H1 (cell line): ENCODE results near the gene CCDC30. TPM values are rescaled to one million over a fixed set of nuclear protein-coding genes. Genes with fewer than 3 reads are reported as not detected.

Experiments used
- CTCF ChIA-PET: fragments of 300-600 bp; sonication (Branson Sonifier 250); formaldehyde crosslinking; loops from one replicate; lab custom pipeline; 2021; ENCODE audit not compliant: partially characterized antibody; lab: Charles Lee
- POLR2A ChIA-PET: fragments of 300-600 bp; sonication (Branson Sonifier 250); formaldehyde crosslinking; loops from one replicate; lab custom pipeline; 2021; ENCODE audit warnings: inconsistent platforms; ENCODE audit not compliant: partially characterized antibody; lab: Charles Lee
- DNase-seq, 2 experiments: peaks; one replicate each; pipeline versions ENCODE4 v3.0.0 to v3.0.0-alpha.2; 2010 to 2022; ENCODE audit warnings: low spot score in 2 of 2, low read depth in 1 of 2, mixed read lengths in 1 of 2
- FAIRE-seq: peaks from 2 replicates; lab custom pipeline; 2011; peaks lifted over from hg19 to GRCh38; lab: Jason Lieb, UNC
- H2AFZ ChIP-seq: 2 replicates; pipeline ENCODE4 v1.8.1; 2012; ENCODE audit warnings: low read length, inconsistent platforms
- H2AK5ac ChIP-seq: 2 replicates; pipeline ENCODE4 v1.6.1; 2013; ENCODE audit warnings: low read depth, low read length
- H2BK120ac ChIP-seq: replicated peaks from 2 replicates; pipeline ENCODE3; 2013; ENCODE audit warnings: low read depth, low read length, inconsistent platforms
- H2BK12ac ChIP-seq: 2 replicates; pipeline ENCODE4 v1.6.1; 2013; ENCODE audit warnings: low read depth, low read length
- H2BK15ac ChIP-seq: 2 replicates; pipeline ENCODE4 v1.6.1; 2013; ENCODE audit warnings: low read length
- H2BK20ac ChIP-seq: 2 replicates; pipeline ENCODE4 v1.6.1; 2013; ENCODE audit warnings: low read length
- H2BK5ac ChIP-seq: 2 replicates; pipeline ENCODE4 v1.6.1; 2013; ENCODE audit warnings: low read depth, low read length
- H3K14ac ChIP-seq: 2 replicates; pipeline ENCODE4 v1.6.1; 2013; ENCODE audit warnings: inconsistent platforms; ENCODE audit not compliant: insufficient read length
- H3K18ac ChIP-seq: 2 replicates; pipeline ENCODE4 v1.6.1; 2013; ENCODE audit warnings: low read length; ENCODE audit errors: extremely low read depth
- H3K23ac ChIP-seq: 2 replicates; pipeline ENCODE4 v1.6.1; 2013; ENCODE audit warnings: inconsistent platforms; ENCODE audit not compliant: insufficient read length
- H3K23me2 ChIP-seq: 2 replicates; pipeline ENCODE4 v1.6.1; 2013; ENCODE audit warnings: low read depth, low read length
- H3K27ac ChIP-seq: 2 replicates; pipeline ENCODE4 v1.6.1; 2011; ENCODE audit warnings: low read depth, low read length, inconsistent platforms
- H3K27me3 ChIP-seq, 4 experiments: replicated peaks in 1 of 4; 1 replicate in 1 of 4; 2 replicates in 3 of 4; pipeline versions ENCODE4 v1.6.1 to v1.8.1; 2011 to 2013; ENCODE audit warnings: low read length in 3 of 4, mild to moderate bottlenecking in 3 of 4, inconsistent platforms in 2 of 4, mixed read lengths in 2 of 4, moderate library complexity in 1 of 4; ENCODE audit not compliant: control insufficient read depth in 3 of 4, insufficient read depth in 3 of 4; ENCODE audit errors: extremely low read depth in 1 of 4
- H3K36me3 ChIP-seq, 4 experiments: 2 replicates each; pipeline versions ENCODE4 v1.6.1 to v1.8.1; 2011 to 2013; ENCODE audit warnings: mild to moderate bottlenecking in 4 of 4, low read length in 3 of 4, moderate library complexity in 2 of 4, control low read depth in 1 of 4, inconsistent platforms in 1 of 4; ENCODE audit not compliant: insufficient read depth in 4 of 4, control insufficient read depth in 2 of 4
- H3K4ac ChIP-seq: replicated peaks from 2 replicates; pipeline ENCODE3; 2013; ENCODE audit warnings: low read length, low read depth, mixed read lengths, inconsistent platforms; ENCODE audit not compliant: insufficient read length
- H3K4me1 ChIP-seq, 4 experiments: replicated peaks in 1 of 4; 1 replicate in 1 of 4; 2 replicates in 3 of 4; pipeline versions ENCODE4 v1.6.1 to v1.8.1; 2011 to 2013; ENCODE audit warnings: low read length in 3 of 4, inconsistent platforms in 2 of 4, mixed read lengths in 1 of 4; ENCODE audit not compliant: insufficient read depth in 4 of 4, control insufficient read depth in 3 of 4
- H3K4me2 ChIP-seq, 2 experiments: 2 replicates each; pipeline versions ENCODE4 v1.6.1 to v1.8.1; 2011 to 2013; ENCODE audit warnings: low read depth in 2 of 2, low read length in 2 of 2, control low read depth in 1 of 2, inconsistent platforms in 1 of 2, mild to moderate bottlenecking in 1 of 2; ENCODE audit not compliant: insufficient read depth in 1 of 2
- H3K4me3 ChIP-seq, 4 experiments: fragments of 200-600, 300-600 bp in 1 of 4; sonication (generic), shearing (Covaris generic), sonication (Bioruptor Twin) in 1 of 4; 2 replicates each; pipeline versions ENCODE4 v1.5.1 to v1.8.1; 2011 to 2016; ENCODE audit warnings: low read length in 4 of 4, low read depth in 3 of 4, control low read depth in 2 of 4, inconsistent platforms in 2 of 4, mild to moderate bottlenecking in 2 of 4, mixed read lengths in 1 of 4, moderate library complexity in 1 of 4; ENCODE audit not compliant: insufficient read depth in 2 of 4; ENCODE audit errors: extremely low read depth in 1 of 4
- H3K56ac ChIP-seq: replicated peaks from 2 replicates; pipeline ENCODE3; 2013; ENCODE audit warnings: low read depth, mild to moderate bottlenecking, mixed read lengths, low read length, inconsistent platforms; ENCODE audit not compliant: insufficient read length
- H3K79me1 ChIP-seq: 2 replicates; pipeline ENCODE4 v1.6.1; 2013; ENCODE audit warnings: low read depth, low read length, control low read depth
- H3K79me2 ChIP-seq, 2 experiments: 2 replicates each; pipeline versions ENCODE4 v1.6.1 to v1.8.1; 2012 to 2013; ENCODE audit warnings: low read length in 2 of 2, mild to moderate bottlenecking in 2 of 2, inconsistent platforms in 1 of 2; ENCODE audit not compliant: insufficient read depth in 2 of 2, control insufficient read depth in 1 of 2
- H3K9ac ChIP-seq, 4 experiments: replicated peaks in 1 of 4; 1 replicate in 1 of 4; 2 replicates in 3 of 4; pipeline versions ENCODE4 v1.6.1 to v1.8.1; 2011 to 2013; ENCODE audit warnings: low read depth in 3 of 4, low read length in 3 of 4, control low read depth in 2 of 4, mild to moderate bottlenecking in 2 of 4, moderate library complexity in 2 of 4, inconsistent platforms in 1 of 4; ENCODE audit errors: extremely low read depth in 1 of 4
- H3K9me3 ChIP-seq, 2 experiments: 2 replicates each; pipeline versions ENCODE4 v1.6.1 to v1.8.1; 2012 to 2013; ENCODE audit warnings: mild to moderate bottlenecking in 2 of 2, moderate library complexity in 2 of 2, control low read depth in 1 of 2, inconsistent platforms in 1 of 2, low read depth in 1 of 2, low read length in 1 of 2, mixed read lengths in 1 of 2; ENCODE audit not compliant: insufficient read depth in 2 of 2
- H4K20me1 ChIP-seq, 2 experiments: replicated peaks in 1 of 2; 2 replicates each; pipeline versions ENCODE3 to v1.8.1; 2011 to 2013; ENCODE audit warnings: inconsistent platforms in 2 of 2, low read length in 2 of 2, mild to moderate bottlenecking in 1 of 2; ENCODE audit not compliant: insufficient read depth in 2 of 2, control insufficient read depth in 1 of 2
- H4K5ac ChIP-seq: 2 replicates; pipeline ENCODE4 v1.6.1; 2013; ENCODE audit warnings: low read length, low read depth, mixed read lengths, inconsistent platforms; ENCODE audit not compliant: insufficient read length
- H4K8ac ChIP-seq: 2 replicates; pipeline ENCODE4 v1.8.0; 2013; ENCODE audit warnings: mild to moderate bottlenecking, moderate library complexity, low read length, inconsistent platforms; ENCODE audit not compliant: insufficient read depth; ENCODE audit errors: extremely low read depth
- H4K91ac ChIP-seq: replicated peaks from 2 replicates; pipeline ENCODE3; 2013; ENCODE audit warnings: low read length, mixed read lengths, inconsistent platforms; ENCODE audit not compliant: insufficient read length
- ASH2L ChIP-seq: fragments of 200-600, 300-600 bp; sonication (generic); IDR thresholded peaks from one replicate; pipeline ENCODE4 v1.7.1; 2017; ENCODE audit warnings: low read length
- BACH1 ChIP-seq: IDR thresholded peaks from 2 replicates; pipeline ENCODE4 v1.6.1; 2012; ENCODE audit warnings: low read length, improper control_type of control experiment
- CTBP2 ChIP-seq: IDR thresholded peaks from 2 replicates; pipeline ENCODE4 v1.7.0; 2011; ENCODE audit warnings: borderline replicate concordance, mild to moderate bottlenecking, moderate library complexity, mixed read lengths, low read length; ENCODE audit not compliant: insufficient read depth, insufficient read length
- EGR1 ChIP-seq: IDR thresholded peaks from 2 replicates; pipeline ENCODE4 v1.6.1; 2011; ENCODE audit warnings: low read depth, low read length, borderline replicate concordance
- EP300 ChIP-seq, 2 experiments: IDR thresholded peaks; 1 replicate in 1 of 2; 2 replicates in 1 of 2; pipeline ENCODE4 v1.6.1; 2011 to 2012; ENCODE audit warnings: low read depth in 2 of 2, low read length in 2 of 2, mild to moderate bottlenecking in 2 of 2, borderline replicate concordance in 1 of 2, inconsistent platforms in 1 of 2, moderate library complexity in 1 of 2
- KDM4A ChIP-seq: IDR thresholded peaks from one replicate; pipeline ENCODE4 v1.7.1; 2012; ENCODE audit warnings: low read depth, mild to moderate bottlenecking, moderate library complexity, low read length, inconsistent platforms; ENCODE audit not compliant: severe bottlenecking
- MAFK ChIP-seq: IDR thresholded peaks from 2 replicates; pipeline ENCODE4 v1.6.1; 2012; ENCODE audit warnings: low read depth, mild to moderate bottlenecking, improper control_type of control experiment, low read length
- NRF1 ChIP-seq: IDR thresholded peaks from 2 replicates; pipeline ENCODE4 v1.6.1; 2011; ENCODE audit warnings: mild to moderate bottlenecking, low read depth, low read length, improper control_type of control experiment
- POLR2AphosphoS5 ChIP-seq: IDR thresholded peaks from 2 replicates; pipeline ENCODE4 v1.6.1; 2011; ENCODE audit warnings: low read depth, low read length
- RFX5 ChIP-seq: IDR thresholded peaks from 2 replicates; pipeline ENCODE4 v1.6.1; 2011; ENCODE audit warnings: low read depth, low read length, improper control_type of control experiment, borderline replicate concordance
- SIRT6 ChIP-seq: IDR thresholded peaks from one replicate; pipeline ENCODE4 v1.7.1; 2012; ENCODE audit warnings: low read length, inconsistent platforms
- SP2 ChIP-seq: IDR thresholded peaks from 2 replicates; pipeline ENCODE4 v1.6.1; 2012; ENCODE audit warnings: mild to moderate bottlenecking, low read length, inconsistent platforms
- SUZ12 ChIP-seq: fragments of 200-600 bp; sonication (generic); IDR thresholded peaks from 2 replicates; pipeline ENCODE4 v1.6.1; 2012; ENCODE audit warnings: mild to moderate bottlenecking, inconsistent platforms, low read length, moderate library complexity, mixed read lengths
- WGBS, 2 experiments: shearing (Covaris generic) in 1 of 2; methylation state at CpG; one replicate each; pipeline versions ENCODE4 v1.1.6 to v1.1.7; 2013 to 2015; ENCODE audit warnings: low lambda C conversion rate in 2 of 2, mixed read lengths in 2 of 2, inconsistent platforms in 1 of 2, low coverage in 1 of 2, missing lambda C conversion rate in 1 of 2; ENCODE audit not compliant: insufficient replicate concordance in 2 of 2, insufficient coverage in 1 of 2, insufficient read length in 1 of 2; ENCODE audit errors: extremely low coverage in 1 of 2, missing lambda C conversion rate in 1 of 2; 5-methylcytosine and 5-hydroxymethylcytosine counted together
- polyA plus RNA-seq, 7 experiments: library from polyadenylated mRNA; depleted of rRNA in 3 of 7; stranded (reverse) in 5 of 7; unstranded in 2 of 7; fragments of >200 nt in 5 of 7; fragments of 200-250 nt in 2 of 7; gene quantifications; 1 replicate in 5 of 7; 2 replicates in 1 of 7; 4 replicates in 1 of 7; pipeline versions ENCODE4 v1.2.1 to v1.2.3, GENCODE V29; 2011 to 2013; ENCODE audit warnings: missing spikeins in 2 of 7, mixed read lengths in 2 of 7
- total RNA-seq: library from RNA; stranded (reverse); fragmentation: NEBNext Ultra II Directional; extraction: Animal tissue kit (Norgen Biotek cat#: 25700); gene quantifications from 2 replicates; pipeline ENCODE4 v1.2.1, GENCODE V29; 2021
- TF ChIP-seq, protein P1 (sequence below): IDR thresholded peaks from 2 replicates; pipeline ENCODE4 v1.6.1; 2011; ENCODE audit warnings: low read depth, mild to moderate bottlenecking, low read length; ENCODE audit not compliant: insufficient read depth

Gene CCDC30
- total and polyA plus RNA-seq, 2 of the 8 experiments (the other 6 are each of a cell fraction or from before 2014, with no cell fraction given) = 0.60 to 1.8 TPM

DNA sequence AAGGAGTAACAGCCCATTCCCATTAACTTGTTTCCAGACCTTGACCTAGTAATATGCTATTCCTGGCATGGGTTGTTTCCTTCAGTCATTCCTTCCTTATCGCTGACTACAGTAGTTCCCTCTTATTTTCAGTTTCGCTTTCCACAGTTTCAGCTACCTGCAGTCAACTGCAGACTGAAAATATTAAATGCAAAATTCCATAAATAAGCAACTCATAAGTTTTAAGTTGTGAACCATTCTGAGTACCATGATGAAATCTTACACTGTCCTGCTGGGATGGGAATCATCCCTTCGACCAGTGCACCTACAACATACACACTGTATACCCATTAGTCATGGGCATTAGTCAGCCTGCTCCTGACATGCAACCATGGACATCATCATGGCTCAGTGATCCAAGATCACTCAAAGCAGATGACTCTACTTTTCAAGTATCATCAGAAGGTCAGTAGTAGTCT is 66.7 kb downstream of the CCDC30 start:
- H3K27ac ChIP-seq = no peak overlapping the region
- no peaks in the 10 kb centered on the region for H3K79me1 ChIP-seq
- no peak overlapping the region for H3K4me2 ChIP-seq
- no peaks in the 10 kb centered on the region for H4K20me1 ChIP-seq
- H3K4me1 ChIP-seq = peaks cover 0 to 5% (median 0%) of the 10 kb centered on the region in 4 experiments; a peak in 1 of 7 replicates
- no peak overlapping the region for H3K4me3 ChIP-seq
- ChIA-PET POLR2A (no interaction called here), CTCF (interaction anchor here (0.6 to 1.4 kb wide), 3 partner anchors 12 to 216 kb away, joined by 3 to 6 read pairs (median 4); no protein-coding TSS in a partner anchor)
- H3K36me3 ChIP-seq = no peaks in the 10 kb centered on the region
- no peak overlapping the region for H3K9ac ChIP-seq
- H2AK5ac ChIP-seq = no peak overlapping the region
- no peak overlapping the region for H2BK5ac ChIP-seq
- H3K23me2 ChIP-seq = no peaks in the 10 kb centered on the region
- no peak overlapping the region for H3K4ac ChIP-seq
- H3K56ac ChIP-seq = no peak overlapping the region
- H2BK15ac ChIP-seq = no peak overlapping the region
- no peak overlapping the region for H3K23ac ChIP-seq
- no peaks in the 10 kb centered on the region for H3K27me3 ChIP-seq
- 93% methylated on average over 3 of the region's 3 CpGs; no CpG with 5 or more reads in 1 of the 2 experiments for WGBS, 2 experiments
- H2AFZ ChIP-seq = no peak overlapping the region
- H4K8ac ChIP-seq = no peak overlapping the region
- no peaks in the 10 kb centered on the region for H3K79me2 ChIP-seq
- H4K5ac ChIP-seq = no peak overlapping the region
- no peak overlapping the region for H2BK120ac ChIP-seq
- FAIRE-seq = no peak
- H3K9me3 ChIP-seq = no peaks in the 10 kb centered on the region; a peak in 1 of 4 replicates
- no peak overlapping the region for H3K18ac ChIP-seq
- H3K14ac ChIP-seq = no peak overlapping the region
- no peak overlapping the region for H2BK12ac ChIP-seq
- H2BK20ac ChIP-seq = no peak overlapping the region
- H4K91ac ChIP-seq = no peak overlapping the region
- DNase-seq = no peak
- TF ChIP-seq, protein P1, sequence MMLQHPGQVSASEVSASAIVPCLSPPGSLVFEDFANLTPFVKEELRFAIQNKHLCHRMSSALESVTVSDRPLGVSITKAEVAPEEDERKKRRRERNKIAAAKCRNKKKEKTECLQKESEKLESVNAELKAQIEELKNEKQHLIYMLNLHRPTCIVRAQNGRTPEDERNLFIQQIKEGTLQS = no peak
- TF ChIP-seq BACH1 (no peak), POLR2AphosphoS5 (no peak), ASH2L (no peak), SP2 (no peak), CTBP2 (no peak), KDM4A (no peak), EGR1 (no peak), NRF1 (no peak), EP300 (IDR thresholded peaks at IDR 0.05; ENCODE audit: borderline replicate concordance in 1 of 2, low read depth in 2 of 2, low read length in 2 of 2) (no peak), MAFK (no peak), RFX5 (no peak), SUZ12 (no peak), SIRT6 (no peak)
